Inflammatory macrophage treated with lipopolysaccharide for 4 hours (primary cell): Measurements from ENCODE around the gene RASGRP1.
A peak's percentile ranks its signal among the peaks of the same experiment; 100 is the strongest.

Source experiments
- DNase-seq: peaks from one replicate; pipeline ENCODE4 v3.0.0-alpha.2; 2020

RASGRP1 gene

DNA sequence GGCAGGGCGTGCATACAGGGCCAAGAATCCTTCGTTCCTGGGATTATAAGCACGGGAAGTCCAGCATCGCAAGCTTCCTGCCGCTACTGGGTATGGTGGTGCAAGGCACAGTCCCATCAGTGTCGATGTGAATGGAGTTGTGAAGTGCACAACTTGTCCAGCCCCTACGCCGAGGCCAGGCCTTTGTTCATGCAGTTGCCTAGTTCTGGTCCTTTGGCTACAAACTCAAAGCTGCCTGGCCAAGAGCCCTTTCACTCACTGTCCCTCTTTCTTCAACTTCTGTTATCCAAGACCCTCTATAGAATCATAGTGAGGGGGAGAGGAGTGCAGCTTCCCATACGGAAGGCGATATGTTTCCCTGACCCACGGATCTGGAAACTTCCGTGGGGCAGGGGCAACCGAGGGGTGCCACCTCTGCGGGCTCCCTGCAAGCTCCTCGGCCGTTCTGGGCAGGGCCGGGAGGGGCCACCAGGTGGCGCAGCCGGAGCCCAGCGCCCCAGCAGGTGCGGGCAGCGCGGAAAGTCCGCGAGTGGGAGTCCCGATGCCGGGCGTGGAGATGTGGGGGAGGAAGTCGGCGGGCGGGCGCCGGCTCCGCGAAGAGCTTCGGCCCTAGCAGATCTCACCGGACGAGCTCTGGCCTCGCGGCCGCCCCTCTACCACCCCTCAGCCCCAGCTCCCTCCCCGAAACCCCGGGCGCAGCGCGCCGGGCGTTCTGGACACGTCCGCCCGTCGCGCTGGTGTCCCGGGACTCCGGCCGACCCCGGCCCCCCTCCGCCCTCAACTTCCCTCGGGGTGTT, 693 bp downstream of the RASGRP1 start:
- DNase-seq, result peak; percentile 79

DNA sequence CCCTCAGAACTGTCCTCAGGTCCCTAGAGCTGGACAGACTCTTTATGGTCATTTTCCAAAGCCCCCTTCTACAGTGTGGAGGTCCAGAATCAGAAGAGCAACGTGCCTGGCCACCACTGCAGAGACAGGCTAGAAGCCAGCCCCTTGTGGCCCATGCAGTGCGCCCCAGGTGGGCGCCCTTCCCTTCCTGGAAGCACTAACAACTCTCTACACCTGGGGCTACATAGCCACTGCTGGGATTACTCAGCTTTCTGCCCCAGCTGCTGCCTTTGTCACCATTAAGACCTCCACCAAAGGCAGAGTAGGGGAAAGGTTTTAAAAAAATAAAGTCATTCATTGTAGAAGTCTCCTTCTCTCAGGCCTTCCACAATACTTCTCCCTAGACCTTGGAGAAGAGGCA, 2.3 kb downstream of the RASGRP1 start:
- no peak for DNase-seq

DNA sequence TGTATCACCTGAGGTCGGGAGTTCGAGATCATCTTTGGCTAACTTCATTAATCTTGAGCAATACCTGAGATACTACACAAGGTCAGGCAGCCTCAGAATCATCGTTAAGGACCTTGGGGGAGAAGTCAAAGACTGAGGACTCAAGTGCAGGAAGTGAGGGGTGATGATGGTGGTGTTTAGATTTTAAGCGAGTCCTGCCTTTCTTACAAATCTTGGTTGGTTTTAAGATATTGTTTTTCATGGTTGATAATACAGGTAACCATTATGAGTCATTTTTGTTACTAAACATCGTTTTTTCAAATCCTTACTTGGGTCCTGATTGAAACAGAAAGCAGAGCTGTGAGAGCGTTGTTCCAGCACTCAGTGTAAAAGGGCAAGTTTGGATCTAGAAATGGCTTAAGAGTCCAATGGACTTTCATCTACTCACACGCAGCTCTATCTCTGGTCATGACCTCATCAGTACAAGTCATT, 4.1 kb downstream of the RASGRP1 start:
- peak; percentile 36 for DNase-seq

DNA sequence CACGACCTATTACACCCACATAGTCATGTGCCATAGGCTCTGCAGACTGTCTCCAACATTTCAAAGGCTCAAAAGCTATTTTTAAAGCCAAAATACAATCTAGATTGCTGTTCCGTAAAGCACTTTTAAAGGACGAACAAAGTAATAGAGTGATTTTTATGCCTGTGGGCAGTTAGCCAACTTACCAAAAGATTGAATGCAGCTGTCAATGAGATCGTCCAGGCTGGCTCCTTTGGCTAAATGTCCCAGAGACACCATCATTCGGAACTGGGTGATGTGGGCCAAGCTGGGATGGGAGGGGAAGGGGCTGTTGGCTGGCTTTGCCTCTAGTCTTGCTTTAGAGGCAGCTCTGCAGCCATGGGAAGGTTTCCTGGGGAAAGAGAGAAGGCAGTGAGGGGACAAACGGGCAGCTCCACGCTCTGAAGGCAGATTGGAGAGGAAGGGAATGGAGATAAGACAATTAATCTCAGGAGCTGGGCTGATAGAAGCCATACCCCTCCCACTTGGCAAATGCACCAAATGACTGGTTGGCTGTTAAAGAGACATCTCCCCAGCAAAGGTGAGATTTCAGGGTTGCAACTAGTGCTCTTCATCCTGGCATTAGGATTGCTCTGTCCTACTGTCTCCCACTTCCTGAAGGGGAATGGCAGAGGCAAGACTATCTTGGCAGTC, 4.8 kb downstream of the RASGRP1 start:
- no peak for DNase-seq

DNA sequence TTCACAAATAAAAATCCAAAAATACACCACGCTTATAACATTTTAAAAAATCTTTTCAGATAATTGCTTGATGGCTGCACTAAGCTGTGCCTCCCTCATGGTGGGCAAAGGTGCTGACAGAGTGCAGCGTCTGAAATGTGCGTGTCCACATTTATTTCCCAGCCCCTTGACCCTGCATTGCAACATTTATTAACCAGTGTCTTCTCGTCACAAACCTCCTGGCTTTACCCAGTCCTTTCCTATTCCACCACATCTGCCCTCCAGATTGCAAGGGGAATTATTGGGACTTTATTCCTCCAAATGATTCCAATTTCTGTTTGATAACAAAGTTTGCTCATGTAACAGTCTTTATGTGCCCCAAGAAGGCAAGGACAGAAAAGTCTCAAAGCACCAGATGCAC, 5.5 kb downstream of the RASGRP1 start:
- DNase-seq, result no peak

DNA sequence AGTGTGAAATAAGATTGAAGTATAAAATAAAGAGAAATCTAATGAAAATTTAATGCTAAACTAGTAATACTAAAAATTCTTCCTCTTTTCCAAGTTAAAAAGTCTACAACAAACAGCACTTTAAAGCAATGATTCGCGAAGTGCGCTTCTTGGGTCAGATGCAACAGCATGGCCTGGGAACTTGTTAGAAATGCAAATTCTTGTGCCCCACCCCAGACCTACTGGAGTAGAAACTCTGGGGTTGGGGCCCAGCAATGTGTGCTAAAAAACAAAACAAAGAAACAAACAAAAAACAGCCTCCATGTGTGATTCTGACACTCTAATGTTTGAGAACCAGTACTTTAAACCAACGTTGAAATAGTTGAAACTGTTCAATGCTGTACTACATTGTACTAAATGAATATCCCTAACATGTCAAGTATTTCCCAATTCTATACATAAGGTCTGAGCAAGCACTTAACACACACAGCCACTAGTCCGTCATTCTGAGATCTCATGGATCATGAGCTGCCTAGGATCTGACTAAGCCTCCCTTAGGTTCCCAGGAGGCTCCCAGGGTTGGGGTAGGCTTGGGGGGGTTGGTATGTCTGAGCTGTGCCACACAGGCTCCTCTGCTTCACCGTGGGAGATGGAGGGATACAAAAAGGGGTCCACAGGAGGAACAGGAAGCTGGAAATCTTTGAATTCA, 6.1 kb downstream of the RASGRP1 start:
- no peak for DNase-seq

DNA sequence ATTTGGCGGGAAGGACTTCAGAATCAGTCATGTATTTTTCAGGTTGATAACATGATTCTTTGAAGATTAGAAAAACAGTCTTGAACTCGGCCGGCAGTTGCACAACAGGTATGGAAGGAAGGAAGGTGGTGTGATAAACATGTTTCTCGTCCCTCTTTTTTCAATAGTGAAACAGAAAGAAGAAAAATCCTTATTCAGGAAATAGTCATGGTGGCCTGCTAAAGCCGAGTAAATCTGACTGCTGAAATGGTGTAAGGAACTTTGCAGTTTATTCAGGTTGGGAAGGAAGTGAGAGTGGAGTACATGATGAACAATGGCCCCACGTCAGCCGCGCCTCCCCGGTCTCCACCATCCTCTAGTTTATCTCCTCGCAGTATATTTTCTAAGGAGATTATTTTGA, 6.7 kb downstream of the RASGRP1 start:
- DNase-seq, result peak; percentile 43

DNA sequence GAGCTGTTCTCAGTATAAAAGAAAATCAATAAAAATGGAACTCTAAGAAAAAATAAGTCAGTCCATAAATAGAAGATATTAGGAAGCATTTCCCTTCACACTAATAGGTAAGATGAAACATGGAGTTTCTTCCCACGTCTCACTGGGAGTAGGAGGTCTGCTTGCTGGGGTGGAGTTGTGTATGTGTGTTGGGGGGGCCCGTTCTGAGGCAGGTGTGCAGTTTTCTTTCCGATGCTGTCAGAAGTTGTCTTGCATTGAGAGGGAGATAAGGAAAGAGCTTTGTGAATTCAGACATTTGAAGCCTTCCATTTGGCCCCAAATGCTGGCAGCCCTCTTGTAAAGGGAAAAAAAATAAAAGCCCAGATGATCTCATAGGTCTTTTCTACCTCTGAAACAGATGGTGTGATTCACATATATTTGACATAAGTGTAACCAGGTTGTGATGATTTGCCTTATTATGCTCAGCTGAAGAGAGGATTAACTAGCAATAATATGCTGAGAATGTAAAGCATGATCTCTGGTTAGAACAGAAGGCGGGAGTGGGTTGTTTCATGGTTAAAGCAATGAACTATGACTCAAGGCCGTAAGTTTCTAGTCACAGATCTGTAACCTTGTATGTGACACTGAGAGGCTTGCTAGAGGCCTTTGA, 8.8 kb downstream of the RASGRP1 start:
- no peak for DNase-seq

DNA sequence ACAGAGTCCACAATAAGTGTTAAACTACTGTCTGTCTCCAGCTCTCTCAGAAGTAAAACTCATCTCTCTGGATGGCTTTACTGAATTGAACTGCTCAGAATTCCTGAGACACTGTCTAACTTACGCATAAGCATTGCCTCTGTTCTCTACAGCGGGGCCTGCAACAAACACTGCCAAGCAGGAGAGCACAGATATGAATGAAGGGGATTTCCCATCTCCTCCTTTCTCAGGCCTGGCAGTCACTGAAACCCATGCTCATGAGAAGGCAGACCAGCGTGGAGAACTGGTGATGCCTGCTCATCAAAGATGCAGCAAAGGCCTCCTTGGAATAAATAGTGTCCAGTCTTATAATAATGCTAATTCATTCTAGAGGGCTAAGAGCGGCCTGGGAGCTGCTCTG, 10.3 kb downstream of the RASGRP1 start:
- no peak for DNase-seq

DNA sequence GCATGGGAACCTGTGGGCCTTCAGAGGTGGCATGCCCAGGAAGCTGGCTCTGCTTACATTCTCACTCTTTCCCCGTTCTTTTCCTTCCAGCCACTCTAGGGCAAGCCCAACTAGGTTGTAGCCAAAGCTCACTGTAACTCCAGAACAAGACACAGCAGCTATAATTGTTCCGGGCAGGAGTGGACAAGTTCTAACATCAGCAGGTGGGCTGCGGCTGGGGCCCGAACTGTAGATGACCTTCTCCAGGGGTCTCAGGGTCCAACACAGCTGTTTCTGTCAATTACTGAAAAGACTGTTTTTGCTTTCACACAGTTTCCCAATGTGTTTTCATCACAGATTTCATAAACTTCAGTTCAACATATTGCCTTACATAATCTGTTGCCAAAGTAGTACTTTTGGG, 11.5 kb downstream of the RASGRP1 start:
- DNase-seq, result peak; percentile 48

DNA sequence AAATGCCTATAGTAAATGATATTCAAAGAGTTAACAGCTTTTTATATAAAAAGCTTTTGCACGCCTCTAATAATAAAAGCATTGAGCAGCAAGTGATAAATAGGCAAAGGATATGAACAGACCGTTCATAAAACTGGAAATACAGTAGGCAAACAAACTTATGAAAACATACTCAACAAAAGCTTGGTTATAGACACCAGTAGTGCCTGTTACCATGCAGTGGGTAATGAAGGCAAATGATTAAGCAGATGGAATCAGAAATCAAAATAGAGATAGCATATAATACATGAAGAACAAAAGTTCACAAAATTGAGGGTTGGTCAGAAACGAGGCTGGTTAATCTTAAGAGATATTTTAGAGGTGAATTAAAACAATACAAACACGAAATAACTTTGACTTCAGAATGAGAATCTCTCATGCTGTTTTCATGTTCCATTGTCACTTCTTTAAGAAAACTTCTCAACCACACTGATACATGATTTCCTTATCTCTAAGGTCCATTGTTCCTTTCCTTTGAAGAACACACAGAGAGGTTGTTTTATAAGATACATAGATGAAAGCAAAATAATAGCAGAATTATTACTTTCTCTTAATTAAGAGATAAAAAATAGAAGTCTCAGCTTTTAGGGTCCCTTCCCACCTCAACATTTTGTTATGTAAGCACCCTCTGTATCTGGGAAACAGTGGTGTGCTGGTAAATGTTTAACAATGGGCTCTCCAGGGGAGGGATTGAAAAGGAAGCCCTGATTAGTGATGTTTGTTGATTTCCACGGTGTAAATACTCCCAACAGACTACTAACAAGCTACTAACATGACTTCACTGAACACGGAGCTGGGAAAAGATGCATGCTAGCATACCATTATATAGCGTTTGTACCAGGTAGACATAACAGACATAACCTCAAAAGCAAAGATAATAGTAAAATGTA, 12.6 kb downstream of the RASGRP1 start:
- DNase-seq, result no peak

DNA sequence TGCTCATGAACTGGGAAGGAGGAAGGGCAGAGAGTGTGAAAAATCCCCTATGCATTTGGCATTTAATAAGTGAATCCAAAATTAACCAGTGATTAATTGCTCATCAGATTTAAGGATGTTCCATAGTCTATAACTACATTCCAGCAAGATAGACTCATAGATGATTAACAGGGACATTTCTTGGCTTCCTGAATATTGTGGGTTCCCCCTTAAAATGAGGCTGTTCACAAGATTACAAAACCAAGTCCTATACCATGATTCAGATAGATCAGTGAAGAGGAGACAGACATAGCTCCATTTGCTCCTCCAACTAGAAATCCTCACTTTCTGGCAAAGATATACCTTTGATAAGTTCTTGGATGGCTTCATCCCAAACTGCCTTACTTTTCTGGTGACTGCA, 15.4 kb downstream of the RASGRP1 start:
- peak; percentile 35 for DNase-seq

DNA sequence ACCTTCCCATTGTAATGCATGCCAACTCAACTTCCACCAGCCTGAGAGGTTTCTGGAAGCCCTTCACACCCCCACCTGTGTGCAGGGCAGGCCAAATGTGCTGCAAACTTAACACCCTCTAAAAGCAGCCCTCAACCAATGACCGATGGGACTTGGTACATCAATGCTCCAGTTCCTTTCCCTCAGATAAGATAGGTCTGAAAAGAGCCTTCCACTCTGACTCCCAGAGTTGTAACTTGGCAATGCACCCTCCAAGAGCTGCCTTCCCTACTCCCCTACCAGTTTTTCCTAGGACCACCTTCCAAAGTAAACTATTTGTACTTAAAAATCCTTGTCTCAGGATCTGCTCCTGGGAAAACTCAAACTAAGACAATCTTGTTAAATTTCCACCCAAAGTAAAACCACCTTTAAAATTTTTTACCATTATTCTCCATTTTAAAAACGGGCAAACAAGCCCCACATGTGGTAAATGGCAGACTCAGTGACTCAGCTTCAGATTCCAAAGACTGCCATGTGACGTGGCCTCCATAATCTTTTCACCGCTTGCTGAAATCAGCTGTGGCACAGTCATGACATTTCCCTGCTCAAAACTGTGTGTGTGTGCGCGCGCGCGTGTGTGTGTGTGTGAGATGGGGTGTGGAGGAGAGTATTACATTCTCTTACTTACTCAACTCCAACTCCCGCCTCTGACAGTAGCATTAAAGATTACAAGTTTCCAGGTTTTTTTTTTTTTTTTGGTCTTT, 17.2 kb downstream of the RASGRP1 start:
- no peak for DNase-seq

DNA sequence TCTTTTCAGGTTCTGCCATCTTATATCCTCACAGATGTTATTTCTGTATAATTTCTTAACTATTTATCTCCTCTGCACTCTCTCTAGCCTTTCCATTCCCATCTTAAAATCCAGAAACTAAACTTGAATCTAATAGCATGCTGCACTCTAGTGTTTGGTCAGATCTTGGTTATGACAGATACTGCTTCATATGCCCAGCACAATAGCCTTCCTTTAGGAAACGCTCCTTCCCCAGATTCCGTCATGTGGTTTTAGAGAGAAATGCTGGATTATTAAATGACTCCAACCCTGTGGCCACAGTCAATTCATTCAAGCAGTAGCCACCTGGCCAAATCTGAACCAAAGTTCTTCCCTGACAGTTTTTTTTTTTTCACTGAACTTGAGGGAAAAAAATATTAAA, 19.4 kb downstream of the RASGRP1 start:
- no peak for DNase-seq

DNA sequence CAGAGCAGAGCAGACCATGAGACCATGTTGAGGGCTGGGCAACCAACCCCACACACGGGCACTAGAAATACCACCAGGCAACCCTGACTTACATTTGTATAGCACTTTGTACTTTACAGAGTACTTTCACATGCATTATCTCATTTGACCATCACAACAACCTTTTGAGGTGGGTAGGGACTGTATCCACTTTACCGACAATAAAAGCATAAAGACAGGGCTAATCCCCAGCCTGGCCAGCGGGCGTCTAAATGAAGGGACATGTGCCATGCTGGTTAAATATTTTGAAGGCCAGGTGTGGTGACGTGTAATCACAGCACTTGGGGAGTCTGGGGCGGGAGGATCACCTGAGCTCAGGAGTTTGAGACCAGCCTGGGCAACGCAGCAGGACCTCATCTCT, 23.6 kb downstream of the RASGRP1 start:
- DNase-seq, result no peak

DNA sequence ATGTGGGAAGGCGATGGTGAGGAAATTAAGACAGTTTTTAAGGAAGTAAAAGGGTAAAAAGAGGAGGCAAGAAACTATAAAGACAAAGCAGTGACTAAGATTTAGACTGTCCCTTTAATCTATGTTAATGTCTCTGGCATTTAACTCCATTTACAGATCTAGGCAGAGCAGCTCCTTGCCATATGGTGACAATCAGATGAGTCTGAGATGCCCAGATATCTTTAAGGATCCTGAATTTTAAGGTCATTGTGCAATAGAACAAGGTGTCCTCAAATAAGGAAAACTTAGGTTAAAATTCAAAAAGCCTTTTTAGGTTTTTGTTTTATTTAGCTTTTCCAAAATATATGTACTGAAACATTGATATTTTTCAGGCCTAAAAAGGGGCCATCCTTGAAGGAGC, 24.1 kb downstream of the RASGRP1 start:
- no peak for DNase-seq

DNA sequence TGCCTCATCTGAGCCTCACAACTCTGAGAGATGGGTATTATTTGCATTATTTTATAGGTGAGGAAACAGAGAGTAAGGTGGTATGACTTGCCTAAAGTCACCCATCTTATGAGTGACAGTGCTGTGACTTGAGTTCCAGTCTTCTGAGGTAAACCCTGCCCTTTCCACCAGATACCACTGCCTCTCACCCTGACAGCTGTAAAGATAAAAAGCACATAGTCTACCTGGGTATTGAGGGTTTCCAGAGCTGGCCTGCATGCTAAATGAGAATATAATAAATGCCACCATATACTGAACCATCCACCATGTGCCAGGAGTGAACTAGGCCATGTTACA, 25.6 kb downstream of the RASGRP1 start:
- no peak for DNase-seq

DNA sequence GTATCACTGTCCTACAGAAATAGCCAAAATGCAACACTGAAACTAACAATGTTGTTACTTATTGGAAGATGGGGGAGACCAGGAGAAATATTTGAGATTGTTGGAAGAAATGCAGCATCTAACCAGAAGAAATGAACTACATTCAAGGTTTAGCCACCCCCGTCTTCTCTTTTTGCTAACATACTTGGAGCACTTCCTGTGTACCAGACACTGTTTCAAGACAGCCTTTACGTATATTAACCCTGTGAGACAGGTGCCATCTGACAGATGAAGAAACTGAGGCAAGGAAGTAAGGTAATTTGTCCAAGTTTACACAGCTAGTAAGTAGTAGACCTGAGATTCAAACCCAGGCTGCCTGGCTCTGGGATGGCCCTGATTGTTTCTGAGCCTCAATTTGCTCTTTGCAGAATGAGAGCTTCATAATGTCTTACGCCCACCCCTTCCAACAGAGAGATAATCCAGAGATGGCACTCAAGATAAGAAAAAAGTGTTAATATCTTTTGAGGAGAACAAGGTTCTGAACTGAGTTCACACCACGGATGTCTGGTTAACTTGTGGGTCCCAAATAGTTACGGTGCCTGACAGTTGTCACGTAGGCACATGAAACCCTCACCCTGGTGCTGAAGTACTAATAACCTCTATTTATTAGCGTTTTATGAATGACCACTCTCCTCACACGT, 26.1 kb downstream of the RASGRP1 start:
- DNase-seq, result no peak

DNA sequence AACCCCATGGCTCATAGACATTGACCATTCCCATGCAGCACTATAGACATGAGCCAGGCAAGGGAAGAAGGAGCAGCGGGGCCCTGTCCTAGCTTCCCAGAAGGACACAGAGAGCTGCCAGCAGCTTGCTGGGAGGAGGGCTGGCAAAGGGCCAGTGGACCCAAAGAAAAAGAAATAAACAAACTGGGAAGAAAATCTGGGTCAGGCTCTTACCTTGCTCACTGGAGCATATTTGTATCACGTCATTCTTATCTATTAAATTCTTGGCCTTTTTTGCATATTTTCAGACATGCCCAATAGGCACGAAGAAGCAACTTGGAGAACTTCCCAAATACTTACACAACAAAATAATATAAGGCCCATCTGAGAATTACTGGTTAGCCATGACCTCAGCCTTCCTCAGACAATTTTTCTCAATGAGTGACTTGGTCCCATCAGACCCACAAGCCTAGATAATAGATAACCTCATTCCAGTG, 28.4 kb downstream of the RASGRP1 start:
- DNase-seq, result no peak

DNA sequence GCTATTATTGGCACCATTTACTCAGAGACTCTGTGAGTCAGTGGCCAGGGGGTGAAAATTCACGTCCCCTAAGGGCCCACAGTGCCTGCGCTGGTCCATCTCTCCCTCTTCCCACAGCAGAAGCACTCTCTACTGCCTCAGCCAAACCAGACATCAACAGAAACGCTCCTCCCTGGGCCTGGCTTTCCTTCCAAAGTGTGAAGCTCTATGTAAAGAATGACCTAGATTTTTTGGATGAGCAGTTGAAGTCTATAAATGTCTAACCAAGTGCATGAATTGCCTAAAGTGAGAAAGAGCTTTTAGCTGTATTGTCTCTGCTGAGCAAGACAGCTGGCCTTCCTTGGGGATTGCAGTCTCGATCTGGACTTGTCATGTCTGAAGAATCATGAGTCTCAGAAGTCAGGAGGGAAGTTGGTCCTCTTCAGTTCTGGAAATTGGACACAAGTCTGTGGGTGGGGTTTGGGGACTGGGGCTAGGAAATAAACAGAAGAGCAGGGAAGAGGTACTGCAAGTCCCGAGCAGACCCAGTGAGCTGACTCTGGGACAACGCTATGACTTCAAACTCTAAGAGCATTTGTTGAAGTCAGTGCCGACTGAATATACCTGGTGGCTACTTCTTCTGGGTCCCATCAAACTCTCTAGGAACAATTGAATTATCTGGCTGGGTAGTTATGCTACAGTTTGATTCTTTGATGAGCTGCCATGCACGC, 29.0 kb downstream of the RASGRP1 start:
- no peak for DNase-seq
